Activated T-cell treated with anti-CD3 and anti-CD28 coated beads, Interleukin-2, amount 50 U/mL, for 24 hours (primary cell): ENCODE results near the gene RHD.
"Not testable (repeated sequence)": the region's sequence is repeated elsewhere in the genome, so short reads cannot be mapped to it uniquely, and the experiment has no call there.

Source experiments
- DNase-seq: peaks from one replicate; pipeline ENCODE4 v3.0.0-alpha.2; 2020
- H3K27ac Mint-ChIP-seq: 2 replicates; pipeline ENCODE4 v1.8.0; 2020; ENCODE audit warnings: mild to moderate bottlenecking, mixed read lengths
- H3K27me3 Mint-ChIP-seq: 2 replicates; pipeline ENCODE4 v1.8.0; 2020; ENCODE audit warnings: mixed read lengths
- H3K36me3 Mint-ChIP-seq: 2 replicates; pipeline ENCODE4 v1.8.0; 2020; ENCODE audit warnings: low read depth, mixed read lengths
- H3K4me1 Mint-ChIP-seq: 2 replicates; pipeline ENCODE4 v1.8.0; 2020; ENCODE audit warnings: low read depth, mixed read lengths
- H3K4me3 Mint-ChIP-seq: 2 replicates; pipeline ENCODE4 v1.8.0; 2020; ENCODE audit warnings: mild to moderate bottlenecking, moderate library complexity, mixed read lengths
- H3K9me3 Mint-ChIP-seq: 2 replicates; pipeline ENCODE4 v1.8.0; 2020; ENCODE audit warnings: mixed read lengths

Gene RHD

GRCh38 chr1:25247024-25247828, 25.1 kb upstream of the RHD start, which contains the start of gene RSRP1:
Gene RSRP1, minus strand, starts transcription at chr1:25247454. Its CDS starts 491 bp downstream, at chr1:25246963.
- H3K4me3 Mint-ChIP-seq = peak within 1 kb of the TSS; percentile 95
- H3K4me1 Mint-ChIP-seq = peaks cover 51% of the 10 kb centered on the region
- peak within 1 kb of the TSS; percentile 99 for H3K27ac Mint-ChIP-seq
- peak; percentile 99 for DNase-seq
- no peaks in the 10 kb centered on the region for H3K9me3 Mint-ChIP-seq
- H3K27me3 Mint-ChIP-seq = no peaks in the 10 kb centered on the region
- H3K36me3 Mint-ChIP-seq = peaks cover 57% of the 10 kb centered on the region

GRCh38 chr1:25247829-25248754, 24.2 kb upstream of the RHD start:
- no peak for DNase-seq
- Mint-ChIP-seq H3K4me1 (peaks cover 44% of the 10 kb centered on the region), H3K36me3 (peaks cover 48% of the 10 kb centered on the region)

GRCh38 chr1:25253911-25254310, 18.4 kb upstream of the RHD start:
- Mint-ChIP-seq H3K36me3 (peaks cover 2% of the 10 kb centered on the region), H3K27ac (no peak overlapping the region), H3K27me3 (no peaks in the 10 kb centered on the region), H3K4me3 (no peak overlapping the region), H3K9me3 (no peaks in the 10 kb centered on the region), H3K4me1 (peaks cover 5% of the 10 kb centered on the region)
- DNase-seq = no peak

More at GRCh38 chr1:25247829-25248754, 24.2 kb upstream of the RHD start:
- Mint-ChIP-seq H3K4me3 (peak overlapping the region; percentile 95), H3K27ac (peak overlapping the region; percentile 99), H3K9me3 (no peaks in the 10 kb centered on the region), H3K27me3 (no peaks in the 10 kb centered on the region)

- peaks cover 2% of the 10 kb centered on the region for H3K36me3 Mint-ChIP-seq
- no peak for DNase-seq
- peaks cover 17% of the 10 kb centered on the region for H3K4me1 Mint-ChIP-seq
These were observed 16.4 kb upstream of the RHD start for GRCh38 chr1:25255706-25256577.

GRCh38 chr1:25256578-25256965, 15.7 kb upstream of the RHD start:
- Mint-ChIP-seq H3K4me1 (peaks cover 19% of the 10 kb centered on the region), H3K27me3 (no peaks in the 10 kb centered on the region), H3K36me3 (peaks cover 2% of the 10 kb centered on the region), H3K4me3 (no peak overlapping the region), H3K27ac (no peak overlapping the region), H3K9me3 (no peaks in the 10 kb centered on the region)
- DNase-seq = no peak

More at GRCh38 chr1:25255706-25256577, 16.4 kb upstream of the RHD start:
- Mint-ChIP-seq H3K9me3 (no peaks in the 10 kb centered on the region), H3K27ac (no peak overlapping the region), H3K4me3 (no peak overlapping the region), H3K27me3 (no peaks in the 10 kb centered on the region)

- Mint-ChIP-seq H3K27ac (no peak overlapping the region), H3K4me3 (no peak overlapping the region), H3K36me3 (peaks cover 3% of the 10 kb centered on the region), H3K4me1 (peaks cover 22% of the 10 kb centered on the region), H3K9me3 (no peaks in the 10 kb centered on the region), H3K27me3 (no peaks in the 10 kb centered on the region)
- no peak for DNase-seq
These were observed 15.1 kb upstream of the RHD start for GRCh38 chr1:25257196-25257595.

GRCh38 chr1:25259813-25260212, 12.5 kb upstream of the RHD start:
- not testable (repeated sequence) for H3K4me3 Mint-ChIP-seq, DNase-seq, H3K9me3 Mint-ChIP-seq, H3K27ac Mint-ChIP-seq, H3K27me3 Mint-ChIP-seq
- H3K4me1 Mint-ChIP-seq = peaks cover 28% of the 10 kb centered on the region
- peaks cover 17% of the 10 kb centered on the region for H3K36me3 Mint-ChIP-seq

- not testable (repeated sequence) for H3K27me3 Mint-ChIP-seq, DNase-seq, H3K9me3 Mint-ChIP-seq, H3K4me3 Mint-ChIP-seq
- Mint-ChIP-seq H3K27ac (peak overlapping the region; percentile 72), H3K36me3 (peaks cover 17% of the 10 kb centered on the region), H3K4me1 (peaks cover 28% of the 10 kb centered on the region)
These were observed 12.0 kb upstream of the RHD start for GRCh38 chr1:25260336-25260735.

GRCh38 chr1:25266554-25267287, 5.6 kb upstream of the RHD start:
- peak overlapping the region; percentile 91 for H3K27ac Mint-ChIP-seq
- DNase-seq, H3K27me3 Mint-ChIP-seq, H3K9me3 Mint-ChIP-seq: not testable (repeated sequence)
- H3K4me3 Mint-ChIP-seq = peak overlapping the region; percentile 89
- H3K4me1 Mint-ChIP-seq = peaks cover 18% of the 10 kb centered on the region
- H3K36me3 Mint-ChIP-seq = peaks cover 19% of the 10 kb centered on the region

GRCh38 chr1:25267288-25268142, 4.8 kb upstream of the RHD start:
- Mint-ChIP-seq H3K36me3 (peaks cover 13% of the 10 kb centered on the region), H3K27ac (peak overlapping the region; percentile 92), H3K4me3 (peak overlapping the region; percentile 76), H3K4me1 (peaks cover 14% of the 10 kb centered on the region)
- not testable (repeated sequence) for H3K9me3 Mint-ChIP-seq, H3K27me3 Mint-ChIP-seq
- DNase-seq = peak; percentile 97

GRCh38 chr1:25268143-25268760, 4.1 kb upstream of the RHD start:
- not testable (repeated sequence) for H3K9me3 Mint-ChIP-seq, H3K27me3 Mint-ChIP-seq, DNase-seq, H3K36me3 Mint-ChIP-seq
- Mint-ChIP-seq H3K27ac (peak overlapping the region; percentile 92), H3K4me3 (peak overlapping the region; percentile 76), H3K4me1 (peaks cover 12% of the 10 kb centered on the region)

- DNase-seq, H3K27ac Mint-ChIP-seq, H3K36me3 Mint-ChIP-seq, H3K9me3 Mint-ChIP-seq, H3K4me1 Mint-ChIP-seq, H3K27me3 Mint-ChIP-seq, H3K4me3 Mint-ChIP-seq: not testable (repeated sequence)
These were observed 3.3 kb downstream of the RHD start for GRCh38 chr1:25275648-25276047.
